AG04450 (cell line): ENCODE measurements around the gene LCA5L. TPM values are rescaled to one million over a fixed set of nuclear protein-coding genes. Genes with fewer than 3 reads are reported as not detected.

Experiments used
- CTCF ChIA-PET: fragments of 300-600, 350-600 bp; formaldehyde crosslinking; extraction: SDS; loops from one replicate; lab custom pipeline; 2022; ENCODE audit warnings: antibody characterized with exemption, inconsistent platforms; lab: Charles Lee
- POLR2A ChIA-PET: fragments of 350-600 bp; formaldehyde crosslinking; extraction: SDS; loops from one replicate; lab custom pipeline; 2021; ENCODE audit warnings: antibody characterized with exemption, inconsistent platforms; lab: Yijun Ruan, JAX
- DNase-seq: peaks from one replicate; pipeline ENCODE4 v3.0.0-alpha.2; 2011; ENCODE audit warnings: low read depth, low spot score
- H3K27ac ChIP-seq: one replicate; pipeline ENCODE4 v1.5.1; 2012; ENCODE audit warnings: low read depth, low read length, control low read depth
- H3K27me3 ChIP-seq: one replicate; pipeline ENCODE4 v1.6.0; 2012; ENCODE audit warnings: low read length; ENCODE audit not compliant: control insufficient read depth, insufficient read depth
- H3K4me3 ChIP-seq: 2 replicates; pipeline ENCODE4 v1.5.1; 2011; ENCODE audit warnings: mild to moderate bottlenecking, low read depth, low read length, control low read depth
- H3K9me3 ChIP-seq: 2 replicates; pipeline ENCODE4 v1.5.1; 2012; ENCODE audit warnings: low read length; ENCODE audit not compliant: control insufficient read depth, insufficient read depth
- polyA plus RNA-seq: library from polyadenylated mRNA; depleted of rRNA; stranded (reverse); fragments of >200 nt; gene quantifications from 2 replicates; pipeline ENCODE4 v1.2.3, GENCODE V29; 2011
- TF ChIP-seq, protein P1 (sequence below): IDR thresholded peaks from 2 replicates; pipeline ENCODE4 v1.5.1; 2011; ENCODE audit warnings: low read depth, low read length, control low read depth, inconsistent platforms

Gene LCA5L
- polyA plus RNA-seq, 1 experiment = 1.1 TPM

DNA sequence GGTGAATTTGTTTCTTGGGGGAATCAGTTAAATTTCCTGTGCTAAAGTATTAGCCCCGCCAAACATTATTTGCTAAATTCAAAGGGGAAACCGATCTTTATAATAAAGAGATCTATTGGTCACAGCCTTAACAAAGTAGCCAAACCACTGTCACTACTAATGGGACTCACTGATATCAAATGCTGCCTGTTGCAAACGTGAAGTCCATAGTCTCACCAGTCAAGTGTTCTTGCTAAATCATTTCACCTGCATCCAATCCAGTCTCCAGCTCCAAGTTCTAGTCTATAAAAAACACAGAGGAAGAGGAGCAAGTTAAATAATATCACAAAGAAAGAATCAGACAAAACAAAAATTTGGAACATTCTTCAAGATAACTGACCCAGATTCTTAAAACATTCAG is 36.3 kb upstream of the LCA5L start:
- DNase-seq = no peak
- Histone ChIP-seq H3K4me3 (no peak overlapping the region), H3K27me3 (no peaks in the 10 kb centered on the region), H3K27ac (no peak overlapping the region), H3K9me3 (no peaks in the 10 kb centered on the region)
- ChIA-PET POLR2A (no interaction called here), CTCF (interaction anchor here (0.5 kb wide), 1 partner anchor 208 kb away, joined by 3 read pairs; no protein-coding TSS in a partner anchor)
- TF ChIP-seq, protein P1, sequence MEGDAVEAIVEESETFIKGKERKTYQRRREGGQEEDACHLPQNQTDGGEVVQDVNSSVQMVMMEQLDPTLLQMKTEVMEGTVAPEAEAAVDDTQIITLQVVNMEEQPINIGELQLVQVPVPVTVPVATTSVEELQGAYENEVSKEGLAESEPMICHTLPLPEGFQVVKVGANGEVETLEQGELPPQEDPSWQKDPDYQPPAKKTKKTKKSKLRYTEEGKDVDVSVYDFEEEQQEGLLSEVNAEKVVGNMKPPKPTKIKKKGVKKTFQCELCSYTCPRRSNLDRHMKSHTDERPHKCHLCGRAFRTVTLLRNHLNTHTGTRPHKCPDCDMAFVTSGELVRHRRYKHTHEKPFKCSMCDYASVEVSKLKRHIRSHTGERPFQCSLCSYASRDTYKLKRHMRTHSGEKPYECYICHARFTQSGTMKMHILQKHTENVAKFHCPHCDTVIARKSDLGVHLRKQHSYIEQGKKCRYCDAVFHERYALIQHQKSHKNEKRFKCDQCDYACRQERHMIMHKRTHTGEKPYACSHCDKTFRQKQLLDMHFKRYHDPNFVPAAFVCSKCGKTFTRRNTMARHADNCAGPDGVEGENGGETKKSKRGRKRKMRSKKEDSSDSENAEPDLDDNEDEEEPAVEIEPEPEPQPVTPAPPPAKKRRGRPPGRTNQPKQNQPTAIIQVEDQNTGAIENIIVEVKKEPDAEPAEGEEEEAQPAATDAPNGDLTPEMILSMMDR = no peak

- Histone ChIP-seq H3K27me3 (no peaks in the 10 kb centered on the region), H3K4me3 (no peak overlapping the region), H3K27ac (no peak overlapping the region), H3K9me3 (no peaks in the 10 kb centered on the region)
- ChIA-PET POLR2A (no interaction called here), CTCF (no interaction called here)
- no peak for DNase-seq
- TF ChIP-seq, protein P1 = no peak
These were observed 34.7 kb upstream of the LCA5L start for GRCh38 chr21:39480271-39480670.

GRCh38 chr21:39479814-39480182 is 34.2 kb upstream of the LCA5L start:
- no peak overlapping the region for H3K27ac ChIP-seq
- H3K9me3 ChIP-seq = no peaks in the 10 kb centered on the region
- H3K4me3 ChIP-seq = no peak overlapping the region
- TF ChIP-seq, protein P1 = no peak
- ChIA-PET POLR2A (no interaction called here), CTCF (no interaction called here)
- DNase-seq = no peak
- H3K27me3 ChIP-seq = no peaks in the 10 kb centered on the region

DNA sequence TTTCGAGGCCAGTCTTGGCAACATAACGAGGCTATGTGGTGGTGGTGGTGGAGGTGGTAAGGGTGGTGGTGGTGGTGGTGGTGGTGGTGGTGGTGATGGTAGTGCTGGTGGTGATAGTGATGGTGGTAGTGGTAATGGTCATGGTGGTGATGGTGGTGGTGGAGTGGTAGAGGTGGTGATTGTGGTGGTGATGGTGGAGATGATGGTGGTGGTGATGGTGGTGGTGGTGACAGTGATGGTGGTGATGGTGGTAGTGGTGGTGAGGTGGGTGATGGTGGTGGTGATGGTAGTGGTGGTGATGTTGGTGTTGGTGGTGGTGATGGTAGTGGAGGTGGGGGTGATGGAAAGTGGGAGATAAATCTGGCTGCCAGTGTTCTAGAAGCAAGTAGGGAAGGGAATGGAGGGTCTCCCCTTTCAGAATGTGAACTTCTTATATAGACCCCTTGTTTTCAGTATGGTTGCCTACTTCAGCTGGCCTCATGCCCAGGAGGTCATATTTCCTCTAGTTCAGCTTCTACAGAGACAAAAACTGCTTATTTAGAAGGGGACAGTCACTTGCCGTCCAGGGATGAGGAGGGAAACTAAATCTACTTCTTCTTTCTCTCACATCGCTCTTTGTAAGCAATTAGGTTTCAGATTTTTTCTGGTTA is 33.7 kb upstream of the LCA5L start:
- POLR2A ChIA-PET = no interaction called here
- Histone ChIP-seq H3K4me3 (no peak overlapping the region), H3K27me3 (no peaks in the 10 kb centered on the region), H3K27ac (no peak overlapping the region), H3K9me3 (no peaks in the 10 kb centered on the region)
- no peak for DNase-seq
- TF ChIP-seq, protein P1 = no peak
- CTCF ChIA-PET = no interaction called here

GRCh38 chr21:39474611-39475010 is 29.0 kb upstream of the LCA5L start:
- H3K9me3 ChIP-seq = no peaks in the 10 kb centered on the region
- ChIA-PET CTCF (no interaction called here), POLR2A (no interaction called here)
- TF ChIP-seq, protein P1 = no peak
- H3K4me3 ChIP-seq = no peak overlapping the region
- H3K27ac ChIP-seq = no peak overlapping the region
- no peak for DNase-seq
- no peaks in the 10 kb centered on the region for H3K27me3 ChIP-seq
